Measurements from ENCODE around the gene OR10S1.
"Not testable (repeated sequence)": the region's sequence is repeated elsewhere in the genome, so short reads cannot be mapped to it uniquely, and the experiment has no call there.

The OR10S1 gene, protein sequence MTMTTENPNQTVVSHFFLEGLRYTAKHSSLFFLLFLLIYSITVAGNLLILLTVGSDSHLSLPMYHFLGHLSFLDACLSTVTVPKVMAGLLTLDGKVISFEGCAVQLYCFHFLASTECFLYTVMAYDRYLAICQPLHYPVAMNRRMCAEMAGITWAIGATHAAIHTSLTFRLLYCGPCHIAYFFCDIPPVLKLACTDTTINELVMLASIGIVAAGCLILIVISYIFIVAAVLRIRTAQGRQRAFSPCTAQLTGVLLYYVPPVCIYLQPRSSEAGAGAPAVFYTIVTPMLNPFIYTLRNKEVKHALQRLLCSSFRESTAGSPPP

DNA sequence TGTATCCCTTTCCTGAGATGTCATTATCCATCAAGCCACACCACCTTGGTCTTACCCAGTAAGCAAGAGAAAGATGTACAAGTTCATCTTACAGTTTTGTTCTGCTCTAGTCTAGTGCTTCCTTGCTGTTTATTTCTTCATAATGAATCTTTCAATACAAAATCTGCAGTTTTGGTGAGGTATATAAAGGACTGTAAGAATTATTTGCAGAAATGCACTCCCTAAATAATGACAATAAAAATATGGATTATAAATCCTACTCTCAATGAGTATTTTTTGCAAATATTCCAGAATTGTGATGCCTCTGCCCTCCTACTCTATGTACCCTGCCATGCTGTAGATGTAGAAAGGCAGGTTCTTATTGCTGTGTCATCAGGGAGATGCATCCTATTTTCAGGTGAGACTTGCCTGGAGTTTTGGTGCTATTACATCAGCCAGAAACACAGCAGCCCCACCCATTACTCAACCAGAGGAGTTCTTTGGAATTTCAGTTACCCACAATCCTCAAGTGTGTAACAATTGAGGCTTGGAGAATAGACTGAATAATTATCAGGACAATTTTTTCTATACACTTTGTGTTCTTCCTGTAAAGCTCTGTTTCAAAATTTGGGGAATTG, at the start of gene OR10S1:
Gene OR10S1 (minus strand): TSS at position 51 of the 617 bp plus-strand sequence. CDS start 117 bp downstream, outside the sequence.
- DNase-seq (ENCODE audit: low read depth in 1 of 2, low spot score in 1 of 2): no peak

- DNase-seq (ENCODE audit: low read depth in 1 of 2, low spot score in 1 of 2): no peak
These were observed 48.9 kb upstream of the OR10S1 start, which contains the start of gene OR10G8 for GRCh38 chr11:124026498-124026897. Gene OR10G8 (plus strand): TSS chr11:124026798. CDS start chr11:124029623, 2,825 bp downstream.

DNA sequence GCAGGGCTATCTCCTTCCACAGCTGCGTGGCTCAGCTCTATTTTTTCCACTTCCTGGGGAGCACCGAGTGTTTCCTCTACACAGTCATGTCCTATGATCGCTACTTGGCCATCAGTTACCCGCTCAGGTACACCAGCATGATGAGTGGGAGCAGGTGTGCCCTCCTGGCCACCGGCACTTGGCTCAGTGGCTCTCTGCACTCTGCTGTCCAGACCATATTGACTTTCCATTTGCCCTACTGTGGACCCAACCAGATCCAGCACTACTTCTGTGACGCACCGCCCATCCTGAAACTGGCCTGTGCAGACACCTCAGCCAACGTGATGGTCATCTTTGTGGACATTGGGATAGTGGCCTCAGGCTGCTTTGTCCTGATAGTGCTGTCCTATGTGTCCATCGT, 38.3 kb upstream of the OR10S1 start:
- not testable (repeated sequence) for DNase-seq (ENCODE audit: low read depth in 1 of 2, low spot score in 1 of 2)

GRCh38 chr11:124012697-124013096, 35.1 kb upstream of the OR10S1 start, which contains the start of gene OR10G4:
Gene OR10G4 (plus strand): TSS chr11:124012997. CDS start chr11:124015575, 2,578 bp downstream.
- no peak for DNase-seq (ENCODE audit: low read depth in 1 of 2, low spot score in 1 of 2)

GRCh38 chr11:123995119-123995518, 17.5 kb upstream of the OR10S1 start, which contains the start of gene OR10G6:
Gene OR10G6 (minus strand): TSS chr11:123995161. CDS start chr11:123995161, 0 bp downstream.
- DNase-seq (ENCODE audit: low read depth in 1 of 2, low spot score in 1 of 2): no peak

- DNase-seq (ENCODE audit: low read depth in 1 of 2, low spot score in 1 of 2): no peak
These were observed 1.7 kb upstream of the OR10S1 start for GRCh38 chr11:123979311-123979710.

- DNase-seq (ENCODE audit: low read depth in 1 of 2, low spot score in 1 of 2): no peak
These were observed 616 bp downstream of the OR10S1 start for GRCh38 chr11:123976770-123977560.

GRCh38 chr11:123973816-123974215, 3.8 kb downstream of the OR10S1 start:
- DNase-seq (ENCODE audit: low read depth in 1 of 2, low spot score in 1 of 2): no peak

DNA sequence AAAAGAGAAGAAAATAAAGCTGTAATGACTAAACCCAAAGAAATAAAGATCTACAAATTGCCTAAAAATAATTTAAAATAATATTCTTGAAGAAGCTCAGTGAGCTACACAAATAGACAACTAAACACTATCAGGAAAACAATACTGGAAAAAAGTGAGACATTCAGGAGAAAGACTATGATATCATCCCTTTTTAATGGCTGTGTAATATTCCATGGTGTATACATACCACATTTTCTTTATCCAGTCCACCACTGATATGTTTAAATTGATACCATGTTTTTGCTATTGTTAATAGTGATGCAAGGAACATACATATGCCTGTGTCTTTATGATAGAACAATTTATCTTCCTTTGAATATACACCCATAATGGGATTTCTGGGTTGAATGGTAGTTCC, 20.8 kb downstream of the OR10S1 start:
- DNase-seq (ENCODE audit: low read depth in 1 of 2, low spot score in 1 of 2): no peak

- DNase-seq (ENCODE audit: low read depth in 1 of 2, low spot score in 1 of 2): no peak
These were observed 32.4 kb downstream of the OR10S1 start for GRCh38 chr11:123945132-123945531.

DNA sequence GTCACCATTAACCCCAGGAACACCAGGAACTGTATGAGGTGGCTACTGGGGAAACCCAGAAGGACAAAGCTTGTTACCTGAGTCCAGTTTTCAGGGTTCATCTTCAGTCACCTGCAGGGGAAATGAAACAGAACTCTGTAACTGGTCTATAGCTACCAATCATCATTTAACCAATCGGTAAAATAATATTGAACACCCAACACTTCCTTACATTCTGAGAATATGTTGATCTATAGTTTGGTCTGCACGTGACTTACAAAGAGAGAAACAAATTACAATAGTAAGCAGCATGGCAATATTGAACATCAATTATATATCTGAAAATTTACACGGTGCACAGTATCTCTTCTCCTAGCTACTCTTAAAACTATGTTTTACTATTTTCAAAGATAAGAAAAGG, 33.8 kb downstream of the OR10S1 start, which contains the start of gene OR6T1:
Gene OR6T1 (minus strand): TSS at position 101 of the 400 bp plus-strand sequence. CDS start 0 bp downstream, at position 101.
- DNase-seq (ENCODE audit: low read depth in 1 of 2, low spot score in 1 of 2): no peak

GRCh38 chr11:123942413-123942812, 35.2 kb downstream of the OR10S1 start:
- DNase-seq (ENCODE audit: low read depth in 1 of 2, low spot score in 1 of 2): no peak

GRCh38 chr11:123939317-123939716, 38.3 kb downstream of the OR10S1 start, which contains the start of gene OR4D5:
Gene OR4D5 (plus strand): TSS chr11:123939617. CDS start chr11:123939617, 0 bp downstream.
- DNase-seq (ENCODE audit: low read depth in 1 of 2, low spot score in 1 of 2): no peak

Measured in activated T-helper 1 cell treated with anti-CD3 and anti-CD28 coated beads, Interleukin-2, amount 50 U/mL, for 16 hours (primary cell).